Fibroblast of lung (primary cell): ENCODE data around the gene CACNA1F. TPM values are rescaled to one million over a fixed set of nuclear protein-coding genes. Genes with fewer than 3 reads are reported as not detected.

Experiments
- DNase-seq, 2 donors: peaks; one replicate each; pipeline versions ENCODE4 v3.0.0 to v3.0.0-alpha.2; 2010; ENCODE audit warnings: low read depth in 2 of 2
- H2AFZ ChIP-seq: 2 replicates; pipeline ENCODE4 v1.5.1; 2012; ENCODE audit warnings: low read length, control low read depth, inconsistent platforms
- H3K27ac ChIP-seq: 2 replicates; pipeline ENCODE4 v1.5.1; 2011; ENCODE audit warnings: low read length, control low read depth; ENCODE audit not compliant: insufficient read depth
- H3K27me3 ChIP-seq: 2 replicates; pipeline ENCODE4 v1.5.1; 2011; ENCODE audit warnings: mild to moderate bottlenecking, low read length; ENCODE audit not compliant: control insufficient read depth, insufficient read depth
- H3K36me3 ChIP-seq: 2 replicates; pipeline ENCODE4 v1.5.1; 2011; ENCODE audit warnings: low read length; ENCODE audit not compliant: control insufficient read depth, insufficient read depth
- H3K4me1 ChIP-seq: 2 replicates; pipeline ENCODE4 v1.5.1; 2011; ENCODE audit warnings: low read length; ENCODE audit not compliant: control insufficient read depth, insufficient read depth; ENCODE audit errors: extremely low read depth
- H3K4me2 ChIP-seq: 2 replicates; pipeline ENCODE4 v1.5.1; 2011; ENCODE audit warnings: low read length, control low read depth; ENCODE audit not compliant: insufficient read depth; ENCODE audit errors: extremely low read depth
- H3K4me3 ChIP-seq, 4 experiments: fragments of 200-600 bp in 1 of 4; sonication (generic) in 1 of 4; replicated peaks in 1 of 4; 2 replicates each; pipeline ENCODE4 v1.5.1; 2011 to 2016; ENCODE audit warnings: low read length in 4 of 4, low read depth in 3 of 4, mild to moderate bottlenecking in 3 of 4, control low read depth in 2 of 4, inconsistent platforms in 1 of 4, mixed read lengths in 1 of 4; ENCODE audit not compliant: insufficient read depth in 1 of 4; ENCODE audit errors: control extremely low read depth in 1 of 4
- H3K79me2 ChIP-seq: 2 replicates; pipeline ENCODE4 v1.5.1; 2012; ENCODE audit warnings: mild to moderate bottlenecking, low read length, inconsistent platforms; ENCODE audit not compliant: control insufficient read depth, insufficient read depth
- H3K9ac ChIP-seq: 2 replicates; pipeline ENCODE4 v1.5.1; 2011; ENCODE audit warnings: mild to moderate bottlenecking, low read length, control low read depth; ENCODE audit not compliant: insufficient read depth
- H3K9me3 ChIP-seq: 2 replicates; pipeline ENCODE4 v1.5.1; 2012; ENCODE audit warnings: low read depth, low read length; ENCODE audit not compliant: control insufficient read depth, insufficient read depth
- H4K20me1 ChIP-seq: 2 replicates; pipeline ENCODE4 v1.5.1; 2011; ENCODE audit warnings: low read length; ENCODE audit not compliant: control insufficient read depth, insufficient read depth; ENCODE audit errors: extremely low read depth
- EZH2 ChIP-seq: IDR thresholded peaks from 2 replicates; pipeline ENCODE4 v1.5.1; 2012; ENCODE audit warnings: low read length, control low read depth, mild to moderate bottlenecking; ENCODE audit errors: missing control alignments
- polyA plus RNA-seq, 2 donors: library from polyadenylated mRNA; depleted of rRNA in 1 of 2; stranded (reverse) in 1 of 2; unstranded in 1 of 2; fragments of >200 nt; gene quantifications; 2 replicates each; pipeline ENCODE4 v1.2.1, GENCODE V29; 2011 to 2012; ENCODE audit warnings: missing spikeins in 1 of 2
- total RNA-seq: library from RNA; depleted of rRNA; stranded (reverse); fragments of >200 nt; gene quantifications from 2 replicates; pipeline ENCODE4 v1.2.1, GENCODE V29; 2014
- TF ChIP-seq, protein P1 (sequence below), 2 donors: IDR thresholded peaks in 1 of 2; conservative IDR thresholded peaks in 1 of 2; 1 replicate in 1 of 2; 2 replicates in 1 of 2; pipeline ENCODE4 v1.5.1; 2011 to 2012; ENCODE audit warnings: low read length in 2 of 2, control low read depth in 1 of 2, inconsistent platforms in 1 of 2, low read depth in 1 of 2, mild to moderate bottlenecking in 1 of 2

Gene CACNA1F
- total and polyA plus RNA-seq, 2 donors (not counting 1 experiment from before 2014, with no cell fraction given): 0.17 TPM; not detected in 1

DNA sequence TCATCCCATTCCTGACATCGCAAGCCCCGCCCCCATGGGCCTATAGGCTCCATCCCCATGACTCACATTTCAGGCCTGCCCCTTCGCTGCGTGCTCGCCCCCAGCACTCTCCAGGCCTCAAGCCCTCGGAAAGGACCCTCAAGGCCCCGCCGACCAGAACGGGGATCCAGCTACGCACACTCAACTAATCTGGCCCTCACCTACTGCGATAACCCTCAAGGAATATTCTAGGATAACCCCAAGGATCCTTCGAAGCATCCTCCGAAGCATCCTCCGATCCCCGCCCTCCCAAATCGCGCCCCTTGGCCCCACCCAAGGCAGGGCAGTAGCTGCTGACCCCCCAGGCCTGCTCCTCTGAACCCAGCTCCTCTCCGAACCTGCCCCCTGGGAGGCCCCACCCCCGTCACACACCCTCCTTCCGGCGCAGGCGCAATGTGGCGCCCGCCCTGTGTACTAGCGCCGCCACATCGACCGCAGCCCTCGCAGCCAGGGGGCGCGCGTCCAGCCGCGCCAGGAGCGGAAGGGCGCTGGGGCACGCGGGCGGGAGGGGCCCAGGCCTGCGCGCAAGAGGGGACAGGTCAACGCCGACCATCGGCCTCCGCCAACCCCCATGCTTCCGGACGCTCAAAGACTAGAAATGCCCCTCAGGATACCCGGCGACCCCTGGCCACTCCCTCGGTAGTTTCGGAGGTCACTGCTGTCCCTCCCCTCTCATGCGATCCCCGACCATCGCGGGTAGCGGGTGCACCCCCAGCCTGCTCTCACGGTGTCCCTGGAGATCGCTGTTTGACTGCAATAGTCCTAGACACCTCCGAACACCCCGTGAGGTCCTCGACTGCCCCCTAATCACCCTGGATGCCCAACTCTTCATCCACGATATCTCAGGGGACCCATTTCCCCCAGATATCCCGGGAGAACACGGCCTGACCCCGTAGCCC lies 77.0 kb downstream of the CACNA1F start:
- H3K4me1 ChIP-seq: no peaks in the 10 kb centered on the region
- H3K4me3 ChIP-seq: peak overlapping the region; percentile 9 to 63 (median 34)
- no peaks in the 10 kb centered on the region for H3K27me3 ChIP-seq
- H4K20me1 ChIP-seq: no peaks in the 10 kb centered on the region
- peak overlapping the region; percentile 58 for H3K9ac ChIP-seq
- H3K9me3 ChIP-seq: no peaks in the 10 kb centered on the region
- H3K79me2 ChIP-seq: no peaks in the 10 kb centered on the region
- H3K27ac ChIP-seq: peak overlapping the region; percentile 85
- peak overlapping the region; percentile 33 for H2AFZ ChIP-seq
- DNase-seq: peak; percentile 88 to 91
- H3K4me2 ChIP-seq: peak overlapping the region; percentile 34
- TF ChIP-seq, protein P1, sequence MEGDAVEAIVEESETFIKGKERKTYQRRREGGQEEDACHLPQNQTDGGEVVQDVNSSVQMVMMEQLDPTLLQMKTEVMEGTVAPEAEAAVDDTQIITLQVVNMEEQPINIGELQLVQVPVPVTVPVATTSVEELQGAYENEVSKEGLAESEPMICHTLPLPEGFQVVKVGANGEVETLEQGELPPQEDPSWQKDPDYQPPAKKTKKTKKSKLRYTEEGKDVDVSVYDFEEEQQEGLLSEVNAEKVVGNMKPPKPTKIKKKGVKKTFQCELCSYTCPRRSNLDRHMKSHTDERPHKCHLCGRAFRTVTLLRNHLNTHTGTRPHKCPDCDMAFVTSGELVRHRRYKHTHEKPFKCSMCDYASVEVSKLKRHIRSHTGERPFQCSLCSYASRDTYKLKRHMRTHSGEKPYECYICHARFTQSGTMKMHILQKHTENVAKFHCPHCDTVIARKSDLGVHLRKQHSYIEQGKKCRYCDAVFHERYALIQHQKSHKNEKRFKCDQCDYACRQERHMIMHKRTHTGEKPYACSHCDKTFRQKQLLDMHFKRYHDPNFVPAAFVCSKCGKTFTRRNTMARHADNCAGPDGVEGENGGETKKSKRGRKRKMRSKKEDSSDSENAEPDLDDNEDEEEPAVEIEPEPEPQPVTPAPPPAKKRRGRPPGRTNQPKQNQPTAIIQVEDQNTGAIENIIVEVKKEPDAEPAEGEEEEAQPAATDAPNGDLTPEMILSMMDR (conservative IDR thresholded peaks at IDR 0.05 in 1 of 2, IDR thresholded peaks at IDR 0.05 in 1 of 2; ENCODE audit: low read depth in 1 of 2, low read length in 2 of 2): peak; percentile 38 to 39
- no peak for TF ChIP-seq EZH2
- H3K36me3 ChIP-seq: no peaks in the 10 kb centered on the region

DNA sequence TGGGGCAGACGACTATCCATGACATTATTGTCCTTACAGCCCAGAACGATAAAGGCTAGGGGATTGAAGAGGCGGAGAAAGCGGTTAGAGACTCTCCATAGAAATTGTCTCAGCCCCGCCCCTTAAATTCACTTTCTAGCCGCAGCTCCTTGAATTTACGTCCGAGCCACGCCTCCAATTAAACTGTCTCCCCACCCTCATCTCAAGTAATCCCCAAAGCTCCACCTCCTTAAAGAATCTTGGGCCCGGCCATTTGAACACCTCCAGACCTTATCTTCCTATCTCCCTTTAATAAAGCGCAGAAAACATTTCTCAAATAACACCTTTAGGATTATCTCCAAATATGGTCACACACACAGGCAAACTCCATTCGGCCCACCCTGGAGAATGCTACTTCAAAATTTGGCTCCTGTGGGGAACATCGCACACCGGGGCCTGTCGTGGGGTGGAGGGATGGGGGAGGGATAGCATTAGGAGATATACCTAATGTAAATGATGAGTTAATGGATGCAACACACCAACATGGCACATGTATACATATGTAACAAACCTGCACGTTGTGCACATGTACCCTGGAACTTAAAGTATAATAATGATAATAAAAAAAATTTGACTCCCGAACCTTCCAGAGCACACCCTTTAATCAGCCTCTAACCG lies 77.8 kb downstream of the CACNA1F start:
- Histone ChIP-seq H3K4me3 (peak overlapping the region; percentile 1 to 63 (median 40)), H2AFZ (peak overlapping the region; percentile 51), H3K27me3 (no peaks in the 10 kb centered on the region), H3K36me3 (no peaks in the 10 kb centered on the region), H3K4me1 (no peaks in the 10 kb centered on the region), H3K9me3 (no peaks in the 10 kb centered on the region), H3K9ac (peak overlapping the region; percentile 58), H4K20me1 (no peaks in the 10 kb centered on the region), H3K79me2 (no peaks in the 10 kb centered on the region), H3K4me2 (peak overlapping the region; percentile 78), H3K27ac (peak overlapping the region; percentile 85)
- DNase-seq: peak; percentile 72 to 82
- TF ChIP-seq, protein P1 (conservative IDR thresholded peaks at IDR 0.05 in 1 of 2, IDR thresholded peaks at IDR 0.05 in 1 of 2; ENCODE audit: low read depth in 1 of 2, low read length in 2 of 2): no peak
- no peak for TF ChIP-seq EZH2

Other genes with a start within 250 kb of the CACNA1F start
- gene GRIPAP1, start 231.1 kb downstream of the CACNA1F start, total RNA-seq: 20.5 and 26.4 TPM in 2 replicates
- gene GRIPAP1, start 231.1 kb downstream of the CACNA1F start, polyA plus RNA-seq: 18.5 and 18.6 TPM in 2 replicates
- gene TFE3, start 190.0 kb downstream of the CACNA1F start, total RNA-seq: 24.7 and 36.8 TPM in 2 replicates
- 18.9 and 22.2 TPM in 2 replicates for gene TFE3, start 190.0 kb downstream of the CACNA1F start, polyA plus RNA-seq
- 0.51 and 0.66 TPM in 2 replicates for gene CCDC120, start 174.3 kb downstream of the CACNA1F start, total RNA-seq
- gene CCDC120, start 174.3 kb downstream of the CACNA1F start, polyA plus RNA-seq: 0.52 and 0.55 TPM in 2 replicates
- gene PRAF2, start 159.3 kb downstream of the CACNA1F start, total RNA-seq: 6.4 and 11.9 TPM in 2 replicates
- gene PRAF2, start 159.3 kb downstream of the CACNA1F start, polyA plus RNA-seq: 33.1 and 33.5 TPM in 2 replicates
- gene WDR45, start 153.5 kb downstream of the CACNA1F start, total RNA-seq: 59.8 TPM in 2 replicates
- 69.4 and 76.4 TPM in 2 replicates for gene WDR45, start 153.5 kb downstream of the CACNA1F start, polyA plus RNA-seq
- gene GPKOW, start 109.6 kb downstream of the CACNA1F start, total RNA-seq: 15.7 and 19.8 TPM in 2 replicates
- gene GPKOW, start 109.6 kb downstream of the CACNA1F start, polyA plus RNA-seq: 20.2 and 21.0 TPM in 2 replicates
- 1.0 and 1.7 TPM in 2 replicates for gene MAGIX, start 70.6 kb downstream of the CACNA1F start, total RNA-seq
- 0.34 and 0.40 TPM in 2 replicates for gene MAGIX, start 70.6 kb downstream of the CACNA1F start, polyA plus RNA-seq
- 10.5 and 23.3 TPM in 2 replicates for gene PLP2, start 61.4 kb downstream of the CACNA1F start, total RNA-seq
- gene PLP2, start 61.4 kb downstream of the CACNA1F start, polyA plus RNA-seq: 212 and 317 TPM in 2 replicates
- gene PRICKLE3, start 47.0 kb downstream of the CACNA1F start, total RNA-seq: 4.6 and 7.4 TPM in 2 replicates
- 2.7 and 3.5 TPM in 2 replicates for gene PRICKLE3, start 47.0 kb downstream of the CACNA1F start, polyA plus RNA-seq
- gene SYP, start 33.1 kb downstream of the CACNA1F start, total RNA-seq: 0.17 and 0.26 TPM in 2 replicates
- 0.08 and 0.15 TPM in 2 replicates for gene SYP, start 33.1 kb downstream of the CACNA1F start, polyA plus RNA-seq
- gene CCDC22, start 2.1 kb upstream of the CACNA1F start, total RNA-seq: 7.2 and 8.9 TPM in 2 replicates
- gene CCDC22, start 2.1 kb upstream of the CACNA1F start, polyA plus RNA-seq: 4.6 and 7.4 TPM in 2 replicates
- gene FOXP3, start 31.4 kb upstream of the CACNA1F start, total RNA-seq: under 0.01 TPM in 1 of 2 replicates, not detected in the other
- gene FOXP3, start 31.4 kb upstream of the CACNA1F start, polyA plus RNA-seq: 0.03 TPM in 1 of 2 replicates, not detected in the other
- gene PPP1R3F, start 36.5 kb upstream of the CACNA1F start, total RNA-seq: 6.8 and 10.8 TPM in 2 replicates
- gene PPP1R3F, start 36.5 kb upstream of the CACNA1F start, polyA plus RNA-seq: 0.93 and 0.95 TPM in 2 replicates
- gene GAGE10, start 70.3 kb upstream of the CACNA1F start, total RNA-seq: not detected in 2 replicates
- not detected in 2 replicates for gene GAGE10, start 70.3 kb upstream of the CACNA1F start, polyA plus RNA-seq
- not detected in 2 replicates for gene GAGE12J, start 88.7 kb upstream of the CACNA1F start, total RNA-seq
- gene GAGE12J, start 88.7 kb upstream of the CACNA1F start, polyA plus RNA-seq: not detected in 2 replicates
- gene GAGE13, start 98.2 kb upstream of the CACNA1F start, total RNA-seq: not detected in 2 replicates
- gene GAGE13, start 98.2 kb upstream of the CACNA1F start, polyA plus RNA-seq: not detected in 2 replicates